ENCODE measurements around the gene HIVEP3.
A peak's percentile ranks its signal among the peaks of the same experiment; 100 is the strongest.

Gene HIVEP3

GRCh38 chr1:41664861-41665640 is 253.7 kb downstream of the HIVEP3 start:
- no peak for DNase-seq (ENCODE audit: low read depth)

GRCh38 chr1:41663671-41664400 is 254.9 kb downstream of the HIVEP3 start:
- DNase-seq (ENCODE audit: low read depth), result no peak

- DNase-seq (ENCODE audit: low read depth), result no peak
Measured at GRCh38 chr1:41662765-41663437, 255.8 kb downstream of the HIVEP3 start.

- peak; percentile 70 for DNase-seq (ENCODE audit: low read depth)
Measured at GRCh38 chr1:41662061-41662764, 256.5 kb downstream of the HIVEP3 start.

- no peak for DNase-seq (ENCODE audit: low read depth)
Measured at GRCh38 chr1:41661428-41662060, 257.2 kb downstream of the HIVEP3 start.

GRCh38 chr1:41660570-41661427 is 257.9 kb downstream of the HIVEP3 start:
- DNase-seq (ENCODE audit: low read depth), result no peak

- no peak for DNase-seq (ENCODE audit: low read depth)
Measured at GRCh38 chr1:41659903-41660302, 258.8 kb downstream of the HIVEP3 start.

- DNase-seq (ENCODE audit: low read depth), result no peak
Measured at GRCh38 chr1:41659159-41659495, 259.6 kb downstream of the HIVEP3 start.

- DNase-seq (ENCODE audit: low read depth), result no peak
Measured at GRCh38 chr1:41658431-41659158, 260.1 kb downstream of the HIVEP3 start.

GRCh38 chr1:41657679-41658295 is 260.9 kb downstream of the HIVEP3 start:
- no peak for DNase-seq (ENCODE audit: low read depth)

GRCh38 chr1:41656825-41657500 is 261.8 kb downstream of the HIVEP3 start:
- no peak for DNase-seq (ENCODE audit: low read depth)

- DNase-seq (ENCODE audit: low read depth), result no peak
Measured at GRCh38 chr1:41656068-41656467, 262.7 kb downstream of the HIVEP3 start.

GRCh38 chr1:41655632-41656031 is 263.1 kb downstream of the HIVEP3 start:
- DNase-seq (ENCODE audit: low read depth), result no peak

GRCh38 chr1:41653574-41653973 is 265.1 kb downstream of the HIVEP3 start:
- no peak for DNase-seq (ENCODE audit: low read depth)

- no peak for DNase-seq (ENCODE audit: low read depth)
Measured at GRCh38 chr1:41652384-41653265, 266.1 kb downstream of the HIVEP3 start.

GRCh38 chr1:41650028-41650880 is 268.5 kb downstream of the HIVEP3 start:
- no peak for DNase-seq (ENCODE audit: low read depth)

GRCh38 chr1:41649396-41650027 is 269.2 kb downstream of the HIVEP3 start:
- no peak for DNase-seq (ENCODE audit: low read depth)

Data from activated T-helper 9 cell treated with anti-CD3 and anti-CD28 coated beads, Interleukin-2, amount 50 U/mL, for 16 hours (primary cell).